GM12874 (cell line): ENCODE data around the gene AP3B1.

ENCODE experiments used
- CTCF ChIP-seq: IDR thresholded peaks from 2 replicates; pipeline ENCODE4 v1.5.1; 2011; ENCODE audit warnings: low read depth, mild to moderate bottlenecking, control low read depth, low read length, moderate library complexity; ENCODE audit not compliant: insufficient read depth

AP3B1 gene

GRCh38 chr5:78006449-78006848 is 288.0 kb downstream of the AP3B1 start:
- TF ChIP-seq CTCF = no peak

GRCh38 chr5:78005021-78005785 is 289.3 kb downstream of the AP3B1 start:
- TF ChIP-seq CTCF = no peak

- TF ChIP-seq CTCF = no peak
Observed at GRCh38 chr5:78004559-78004958, 289.9 kb downstream of the AP3B1 start.

- TF ChIP-seq CTCF = no peak
Observed at GRCh38 chr5:78003919-78004318, 290.6 kb downstream of the AP3B1 start.

GRCh38 chr5:78003450-78003849 is 291.0 kb downstream of the AP3B1 start:
- TF ChIP-seq CTCF = no peak

- no peak for TF ChIP-seq CTCF
Observed at GRCh38 chr5:78002690-78003089, 291.8 kb downstream of the AP3B1 start.

- TF ChIP-seq CTCF = no peak
Observed at GRCh38 chr5:78001197-78001596, 293.3 kb downstream of the AP3B1 start.
